Peyer's patch (tissue), 4 donors: ENCODE data around the gene LEMD1. TPM values are rescaled to one million over a fixed set of nuclear protein-coding genes. Genes with fewer than 3 reads are reported as not detected.
"Not testable (repeated sequence)": the region's sequence is repeated elsewhere in the genome, so short reads cannot be mapped to it uniquely, and the experiment has no call there.

Experiments
- DNase-seq, 3 donors: peaks; one replicate each; pipeline ENCODE4 v3.0.0-alpha.2; 2017 to 2019
- H3K27ac ChIP-seq, 4 donors: fragments of 200-600 bp; sonication (generic); one replicate each; pipeline ENCODE4 v1.5.1; 2016 to 2019
- H3K27me3 ChIP-seq, 2 donors: fragments of 200-600 bp; sonication (generic); one replicate each; pipeline ENCODE4 v1.5.1; 2019
- H3K36me3 ChIP-seq, 3 donors: fragments of 200-600 bp; sonication (generic); one replicate each; pipeline ENCODE4 v1.5.1; 2016 to 2019
- H3K4me1 ChIP-seq, 4 donors: fragments of 200-600 bp; sonication (generic); one replicate each; pipeline ENCODE4 v1.5.1; 2016 to 2019
- H3K4me3 ChIP-seq, 4 donors: fragments of 200-600 bp; sonication (generic); 1 replicate in 3 of 4; 2 replicates in 1 of 4; pipeline ENCODE4 v1.5.1; 2016 to 2019; ENCODE audit warnings: mild to moderate bottlenecking in 1 of 4
- H3K9me3 ChIP-seq, 4 donors: fragments of 200-600 bp; sonication (generic); one replicate each; pipeline ENCODE4 v1.5.1; 2016 to 2019; ENCODE audit warnings: mild to moderate bottlenecking in 1 of 4
- CTCF ChIP-seq, 6 experiments: fragments of 450-650 bp in 4 of 6; fragments of 200-600 bp in 2 of 6; sonication (generic) in 1 of 6; IDR thresholded peaks; one replicate each; pipeline ENCODE4 v1.5.1; 2017 to 2019; ENCODE audit warnings: antibody characterized with exemption in 6 of 6, mild to moderate bottlenecking in 3 of 6, moderate library complexity in 1 of 6
- POLR2A ChIP-seq, 2 donors: fragments of 450-650 bp; IDR thresholded peaks; one replicate each; pipeline ENCODE4 v1.5.1; 2017; ENCODE audit warnings: antibody characterized with exemption in 2 of 2, mild to moderate bottlenecking in 2 of 2, moderate library complexity in 2 of 2
- total RNA-seq, 4 donors: library from RNA; depleted of rRNA; stranded (reverse); fragments of >200 nt; gene quantifications; one replicate each; pipeline ENCODE4 v1.1.0, GENCODE V29; 2016

LEMD1 gene
- total RNA-seq, 4 donors from 2014 or later = 2.4 to 3.7 TPM; not detected in 2

DNA sequence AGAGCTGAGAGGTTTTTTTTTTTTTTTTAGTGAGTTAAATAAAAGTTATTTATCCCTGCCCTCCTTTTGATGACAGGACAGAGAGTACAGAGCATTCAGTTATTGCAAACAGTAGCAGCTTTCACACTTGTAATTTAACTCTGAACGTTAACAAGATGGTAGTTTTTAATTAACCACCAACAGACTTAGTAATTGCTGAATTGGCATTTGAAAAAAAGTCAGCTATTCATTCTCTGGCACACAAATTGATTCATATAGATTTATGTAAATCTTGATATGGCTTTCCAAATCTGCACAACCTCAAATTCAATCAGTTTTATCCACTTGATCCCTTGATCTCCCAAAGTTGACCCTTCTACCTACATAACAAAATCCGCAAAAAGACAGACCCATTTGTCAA, 918 bp downstream of the LEMD1 start:
- no peaks in the 10 kb centered on the region for H3K36me3 ChIP-seq
- TF ChIP-seq POLR2A (IDR thresholded peaks at IDR 0.05) (no peak), CTCF (IDR thresholded peaks at IDR 0.05) (no peak)
- no peaks in the 10 kb centered on the region for H3K9me3 ChIP-seq

GRCh38 chr1:205417870-205418635, 3.8 kb downstream of the LEMD1 start:
- Histone ChIP-seq H3K9me3 (no peaks in the 10 kb centered on the region), H3K4me1 (no peaks in the 10 kb centered on the region), H3K36me3 (no peaks in the 10 kb centered on the region), H3K4me3 (no peak overlapping the region), H3K27me3 (no peaks in the 10 kb centered on the region), H3K27ac (no peak overlapping the region)
- TF ChIP-seq CTCF (IDR thresholded peaks at IDR 0.05) (no peak), POLR2A (IDR thresholded peaks at IDR 0.05) (no peak)
- DNase-seq = no peak

More for the DNA sequence above, 918 bp downstream of the LEMD1 start:
- no peak overlapping the region for H3K4me3 ChIP-seq
- no peak overlapping the region for H3K27ac ChIP-seq
- no peak for DNase-seq
- no peaks in the 10 kb centered on the region for H3K27me3 ChIP-seq
- no peaks in the 10 kb centered on the region for H3K4me1 ChIP-seq

DNA sequence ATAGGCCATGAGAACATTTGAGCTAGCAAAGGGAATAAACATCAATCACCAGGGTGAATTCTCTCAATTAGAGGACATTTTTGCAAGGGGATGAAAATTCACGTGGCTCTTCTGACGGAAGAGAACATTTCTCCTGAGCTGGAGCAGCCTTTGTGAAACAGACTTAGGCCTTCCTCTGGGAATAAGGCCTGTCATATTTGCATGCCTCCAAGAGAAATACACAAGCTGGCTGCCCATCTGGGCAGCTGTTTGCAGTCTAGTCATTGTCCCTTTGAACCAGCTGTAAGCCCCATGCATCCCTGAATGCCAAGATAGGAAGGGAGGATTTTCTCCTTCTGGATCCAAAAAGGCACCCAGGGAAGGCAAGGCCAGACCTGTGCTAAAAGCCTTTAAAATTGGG, 5.5 kb downstream of the LEMD1 start:
- no peaks in the 10 kb centered on the region for H3K9me3 ChIP-seq
- no peaks in the 10 kb centered on the region for H3K27me3 ChIP-seq
- H3K4me1 ChIP-seq = no peaks in the 10 kb centered on the region
- no peak for DNase-seq
- TF ChIP-seq POLR2A (IDR thresholded peaks at IDR 0.05) (no peak), CTCF (IDR thresholded peaks at IDR 0.05) (no peak)
- H3K36me3 ChIP-seq = no peaks in the 10 kb centered on the region
- no peak overlapping the region for H3K4me3 ChIP-seq
- no peak overlapping the region for H3K27ac ChIP-seq

DNA sequence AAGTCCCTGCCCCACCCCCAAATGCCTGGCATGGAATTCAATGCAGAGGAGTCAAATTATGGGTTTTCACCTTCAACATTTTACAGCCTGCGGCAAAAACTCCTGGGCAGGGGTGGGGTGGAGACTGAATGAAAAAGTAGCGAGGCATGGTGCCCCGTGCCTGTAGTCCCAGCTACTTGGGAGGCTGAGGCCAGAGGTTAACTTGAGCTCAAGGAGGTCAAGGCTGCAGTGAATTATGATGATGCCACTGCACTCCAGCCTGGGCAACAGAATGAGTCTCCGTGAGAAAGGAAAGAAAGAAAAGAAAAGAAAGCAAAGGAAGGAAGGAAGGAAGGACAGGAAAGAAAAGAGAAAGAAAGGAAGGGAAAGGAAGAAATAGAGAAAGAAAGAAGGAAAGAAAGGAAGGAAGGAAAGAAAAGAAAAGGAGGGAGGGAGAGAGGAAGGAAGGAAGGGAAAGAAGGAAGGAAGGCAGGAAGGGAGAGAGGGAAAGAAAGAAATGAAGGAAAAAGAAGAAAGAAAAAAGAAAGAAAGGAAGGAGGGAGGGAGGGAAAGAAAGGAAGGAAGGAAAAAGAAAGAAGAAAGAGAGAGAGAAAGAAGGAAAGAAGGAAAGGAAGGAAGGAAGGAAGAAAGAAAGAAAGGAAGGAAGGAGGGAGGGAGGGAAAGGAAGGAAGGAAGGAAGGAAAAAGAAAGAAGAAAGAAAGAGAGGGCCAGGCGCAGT, 11.1 kb downstream of the LEMD1 start:
- Histone ChIP-seq H3K27me3 (no peaks in the 10 kb centered on the region), H3K9me3 (no peaks in the 10 kb centered on the region), H3K36me3 (no peaks in the 10 kb centered on the region), H3K4me1 (no peaks in the 10 kb centered on the region), H3K27ac (no peak overlapping the region), H3K4me3 (no peak overlapping the region)
- no peak for DNase-seq
- TF ChIP-seq CTCF (IDR thresholded peaks at IDR 0.05) = no peak
- no peak for TF ChIP-seq POLR2A (IDR thresholded peaks at IDR 0.05)

DNA sequence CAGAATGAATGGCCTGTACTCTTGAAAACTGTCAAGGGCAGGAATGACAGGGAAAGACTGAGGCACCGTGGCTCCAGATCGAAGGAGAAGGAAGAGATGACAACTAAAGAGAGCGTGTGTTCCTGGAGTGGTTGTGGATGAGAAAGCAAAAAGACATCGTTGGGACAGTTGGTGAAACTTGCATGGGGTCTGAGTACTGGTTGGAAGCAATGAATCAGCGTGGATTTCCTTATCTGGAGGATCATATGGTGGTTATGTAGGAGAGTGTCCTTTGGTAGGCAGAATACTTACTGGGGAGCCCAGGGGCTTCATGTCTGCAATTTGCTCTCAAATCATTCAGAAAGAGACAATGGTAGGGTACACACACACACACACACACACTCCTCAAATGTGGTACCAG, 13.9 kb downstream of the LEMD1 start:
- Histone ChIP-seq H3K27ac (no peak overlapping the region), H3K4me1 (no peaks in the 10 kb centered on the region), H3K36me3 (no peaks in the 10 kb centered on the region), H3K4me3 (no peak overlapping the region), H3K27me3 (no peaks in the 10 kb centered on the region), H3K9me3 (no peaks in the 10 kb centered on the region)
- no peak for TF ChIP-seq CTCF (IDR thresholded peaks at IDR 0.05)
- no peak for TF ChIP-seq POLR2A (IDR thresholded peaks at IDR 0.05)
- DNase-seq = no peak

- H3K4me1 ChIP-seq, H3K9me3 ChIP-seq, H3K27me3 ChIP-seq, H3K27ac ChIP-seq, H3K36me3 ChIP-seq, DNase-seq, H3K4me3 ChIP-seq: not testable (repeated sequence)
Measured at GRCh38 chr1:205406252-205406651, 15.6 kb downstream of the LEMD1 start.

GRCh38 chr1:205404484-205404883, 17.4 kb downstream of the LEMD1 start:
- H3K27me3 ChIP-seq, H3K4me1 ChIP-seq, H3K36me3 ChIP-seq, H3K9me3 ChIP-seq, DNase-seq, H3K4me3 ChIP-seq, H3K27ac ChIP-seq: not testable (repeated sequence)
